ENCODE results near the gene SFTPB.

GRCh38 chr2:85711578-85712060 lies 43.6 kb upstream of the SFTPB start:
- no peak for TF ChIP-seq POLR2AphosphoS5 (IDR thresholded peaks at IDR 0.05; ENCODE audit: borderline replicate concordance, low read depth, low read length)
- no peak for TF ChIP-seq EZH2 (IDR thresholded peaks at IDR 0.05)
- no peak for TF ChIP-seq FOXP2 (optimal IDR thresholded peaks at IDR 0.05; ENCODE audit: control extremely low read depth, extremely low read length, insufficient read depth)

All from SK-N-MC (cell line).